GM23338 (cell line): Measurements from ENCODE around the gene PGF. TPM values are rescaled to one million over a fixed set of nuclear protein-coding genes. Genes with fewer than 3 reads are reported as not detected.

ENCODE experiments used
- ATAC-seq: fragments of 200-7000 bp; cut with Tn5 transposase; 3 replicates; pipeline ENCODE4 v1.9.1; 2020
- DNase-seq: peaks from one replicate; pipeline ENCODE4 v3.0.0-alpha.2; 2015; ENCODE audit warnings: low spot score
- H2AFZ ChIP-seq: fragments of 200-600 bp; sonication (generic); 2 replicates; pipeline ENCODE4 v1.8.0; 2016; ENCODE audit warnings: antibody characterized with exemption, mild to moderate bottlenecking, moderate library complexity
- H3F3A ChIP-seq: fragments of 200-600 bp; sonication (generic); replicated peaks from 2 replicates; pipeline ENCODE4 v1.8.0; 2017; ENCODE audit warnings: antibody characterized with exemption, mixed run types, low read depth
- H3K27ac ChIP-seq: fragments of 200-600 bp; sonication (generic); 2 replicates; pipeline ENCODE4 v1.6.1; 2016; ENCODE audit warnings: low read depth
- H3K27me3 ChIP-seq: fragments of 200-600 bp; sonication (generic); 2 replicates; pipeline ENCODE4 v1.8.0; 2016; ENCODE audit warnings: mild to moderate bottlenecking, mixed run types, moderate library complexity; ENCODE audit not compliant: insufficient read depth
- H3K36me3 ChIP-seq: fragments of 200-600 bp; sonication (generic); 2 replicates; pipeline ENCODE4 v1.8.0; 2016; ENCODE audit warnings: mild to moderate bottlenecking; ENCODE audit not compliant: insufficient read depth
- H3K4me1 ChIP-seq: fragments of 200-600 bp; sonication (generic); 2 replicates; pipeline ENCODE4 v1.8.0; 2016; ENCODE audit warnings: mild to moderate bottlenecking, moderate library complexity; ENCODE audit not compliant: insufficient read depth
- H3K4me2 ChIP-seq: fragments of 200-600 bp; sonication (generic); 2 replicates; pipeline ENCODE4 v1.7.1; 2017; ENCODE audit warnings: mixed run types
- H3K4me3 ChIP-seq: fragments of 200-600 bp; sonication (generic); 2 replicates; pipeline ENCODE4 v1.6.1; 2016; ENCODE audit warnings: mixed run types
- H3K79me2 ChIP-seq: fragments of 200-600 bp; sonication (generic); replicated peaks from 2 replicates; pipeline ENCODE4 v1.8.0; 2017; ENCODE audit warnings: mild to moderate bottlenecking; ENCODE audit not compliant: insufficient read depth
- H3K9me2 ChIP-seq: fragments of 200-600 bp; sonication (generic); 2 replicates; pipeline ENCODE4 v1.8.0; 2017; ENCODE audit not compliant: insufficient read depth
- H4K20me1 ChIP-seq: fragments of 200-600 bp; sonication (generic); replicated peaks from 2 replicates; pipeline ENCODE4 v1.8.0; 2017; ENCODE audit warnings: mild to moderate bottlenecking; ENCODE audit not compliant: insufficient read depth
- H3K27ac Mint-ChIP-seq: 2 replicates; pipeline ENCODE4 v1.8.0; 2020; ENCODE audit warnings: inconsistent platforms, mild to moderate bottlenecking, moderate library complexity, mixed read lengths
- H3K27me3 Mint-ChIP-seq: 3 replicates; pipeline ENCODE4 v1.8.0; 2022; ENCODE audit warnings: low read depth, mild to moderate bottlenecking, moderate library complexity, mixed read lengths, inconsistent platforms; ENCODE audit not compliant: insufficient read depth, poor library complexity
- H3K36me3 Mint-ChIP-seq: 3 replicates; pipeline ENCODE4 v1.8.0; 2021; ENCODE audit warnings: low read depth, mild to moderate bottlenecking, inconsistent platforms, moderate library complexity, mixed read lengths
- H3K4me1 Mint-ChIP-seq: 3 replicates; pipeline ENCODE4 v1.8.0; 2020; ENCODE audit warnings: mild to moderate bottlenecking, inconsistent platforms, mixed read lengths
- H3K4me3 Mint-ChIP-seq: 3 replicates; pipeline ENCODE4 v1.8.0; 2021; ENCODE audit warnings: moderate library complexity, mild to moderate bottlenecking, inconsistent platforms, mixed read lengths
- H3K9me3 Mint-ChIP-seq: 3 replicates; pipeline ENCODE4 v1.8.0; 2020; ENCODE audit warnings: moderate library complexity, mild to moderate bottlenecking, inconsistent platforms, mixed read lengths
- EZH2phosphoT487 ChIP-seq: fragments of 200-600 bp; sonication (generic); IDR thresholded peaks from one replicate; pipeline ENCODE4 v1.8.1; 2018; ENCODE audit warnings: antibody characterized with exemption; ENCODE audit not compliant: unreplicated experiment
- JUNB ChIP-seq: IDR thresholded peaks from one replicate; pipeline ENCODE4 v1.6.1; 2016; ENCODE audit warnings: antibody characterized with exemption; ENCODE audit not compliant: unreplicated experiment
- NANOG ChIP-seq: IDR thresholded peaks from 2 replicates; pipeline ENCODE4 v1.6.1; 2016; ENCODE audit warnings: antibody characterized with exemption, borderline replicate concordance
- STAT1 ChIP-seq: IDR thresholded peaks from one replicate; pipeline ENCODE4 v1.6.1; 2016; ENCODE audit warnings: antibody characterized with exemption; ENCODE audit not compliant: unreplicated experiment
- ZNF114 ChIP-seq: fragments of 250-450 bp; sonication (Bioruptor Pico); IDR thresholded peaks from 2 replicates; pipeline ENCODE4 v1.5.0; 2020; ENCODE audit warnings: mild to moderate bottlenecking, moderate library complexity
- ZNF331 ChIP-seq: fragments of 250-450 bp; sonication (Bioruptor Pico); IDR thresholded peaks from 2 replicates; pipeline ENCODE4 v1.5.0; 2020; ENCODE audit warnings: low read depth, mild to moderate bottlenecking, moderate library complexity
- ZNF462 ChIP-seq: fragments of 250-450 bp; sonication (Bioruptor Pico); IDR thresholded peaks from 2 replicates; pipeline ENCODE4 v1.5.0; 2020; ENCODE audit warnings: mild to moderate bottlenecking, moderate library complexity
- polyA plus RNA-seq: library from polyadenylated mRNA; unstranded; fragments of >200 nt; fragmentation: Nextera tagmentation; extraction: Ambion mirVana; gene quantifications from 2 replicates; pipeline ENCODE4 v1.2.1, GENCODE V29; 2016
- total RNA-seq: library from RNA; depleted of rRNA; stranded (reverse); fragments of >200 nt; shearing (Covaris generic); gene quantifications from 2 replicates; pipeline ENCODE4 v1.2.3, GENCODE V29; 2014
- TF ChIP-seq, protein P1 (sequence below): IDR thresholded peaks from 2 replicates; pipeline ENCODE4 v1.6.1; 2016; ENCODE audit warnings: antibody characterized with exemption
- TF ChIP-seq, protein P2 (sequence below), 2 experiments: fragments of 200-600 bp in 1 of 2; sonication (generic) in 1 of 2; conservative IDR thresholded peaks; 2 replicates each; pipeline versions ENCODE4 v1.5.1 to v1.6.1; 2016 to 2017; ENCODE audit warnings: antibody characterized with exemption in 2 of 2, low read depth in 2 of 2, mild to moderate bottlenecking in 2 of 2, moderate library complexity in 1 of 2

Gene PGF
- total and polyA plus RNA-seq, 2 experiments from 2014 or later, result 2.9 to 6.3 TPM

- H3K36me3 ChIP-seq, result no peaks in the 10 kb centered on the region
- TF ChIP-seq JUNB, result no peak
- TF ChIP-seq, protein P1, sequence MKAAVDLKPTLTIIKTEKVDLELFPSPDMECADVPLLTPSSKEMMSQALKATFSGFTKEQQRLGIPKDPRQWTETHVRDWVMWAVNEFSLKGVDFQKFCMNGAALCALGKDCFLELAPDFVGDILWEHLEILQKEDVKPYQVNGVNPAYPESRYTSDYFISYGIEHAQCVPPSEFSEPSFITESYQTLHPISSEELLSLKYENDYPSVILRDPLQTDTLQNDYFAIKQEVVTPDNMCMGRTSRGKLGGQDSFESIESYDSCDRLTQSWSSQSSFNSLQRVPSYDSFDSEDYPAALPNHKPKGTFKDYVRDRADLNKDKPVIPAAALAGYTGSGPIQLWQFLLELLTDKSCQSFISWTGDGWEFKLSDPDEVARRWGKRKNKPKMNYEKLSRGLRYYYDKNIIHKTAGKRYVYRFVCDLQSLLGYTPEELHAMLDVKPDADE, result no peak
- TF ChIP-seq STAT1, result no peak
- no peak for ATAC-seq
Observed at GRCh38 chr14:74936151-74936550, 19.2 kb downstream of the PGF start.

DNA sequence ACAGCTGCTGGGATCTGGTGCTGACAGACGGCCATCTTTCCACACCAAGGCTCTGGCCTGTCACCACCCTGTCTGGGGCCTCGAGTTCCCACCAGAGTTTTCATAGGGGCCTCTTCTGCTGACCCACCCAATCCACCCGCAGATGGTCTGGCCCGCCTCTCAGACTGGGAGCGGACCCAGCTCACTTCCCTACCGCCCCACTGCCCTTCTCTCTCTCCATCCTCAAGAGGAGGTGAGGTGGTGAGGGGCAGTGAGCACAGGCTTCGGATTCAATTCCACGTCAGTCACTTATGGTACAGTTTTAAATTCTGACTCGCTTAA, 20.1 kb downstream of the PGF start:
- H3K27me3 ChIP-seq, result no peaks in the 10 kb centered on the region
- H3K9me2 ChIP-seq, result no peaks in the 10 kb centered on the region
- H2AFZ ChIP-seq, result peak overlapping the region; percentile 95; the same call in 1 of the 2 replicates
- DNase-seq (no peak), ATAC-seq (peak; percentile 16; the same call in 2 of the 3 replicates)
- H3K4me3 ChIP-seq, result no peak overlapping the region
- Mint-ChIP-seq H3K27me3 (peaks cover 3% of the 10 kb centered on the region), H3K4me3 (no peak overlapping the region), H3K36me3 (no peaks in the 10 kb centered on the region), H3K27ac (no peak overlapping the region), H3K4me1 (no peaks in the 10 kb centered on the region; the same call in 2 of the 3 replicates), H3K9me3 (no peaks in the 10 kb centered on the region)
- H3F3A ChIP-seq, result no peaks in the 10 kb centered on the region
- no peaks in the 10 kb centered on the region for H3K36me3 ChIP-seq
- no peaks in the 10 kb centered on the region for H4K20me1 ChIP-seq
- H3K27ac ChIP-seq, result no peak overlapping the region
- no peaks in the 10 kb centered on the region for H3K4me1 ChIP-seq
- no peaks in the 10 kb centered on the region for H3K79me2 ChIP-seq
- no peak overlapping the region for H3K4me2 ChIP-seq
- no peak for TF ChIP-seq STAT1
- TF ChIP-seq, protein P2, sequence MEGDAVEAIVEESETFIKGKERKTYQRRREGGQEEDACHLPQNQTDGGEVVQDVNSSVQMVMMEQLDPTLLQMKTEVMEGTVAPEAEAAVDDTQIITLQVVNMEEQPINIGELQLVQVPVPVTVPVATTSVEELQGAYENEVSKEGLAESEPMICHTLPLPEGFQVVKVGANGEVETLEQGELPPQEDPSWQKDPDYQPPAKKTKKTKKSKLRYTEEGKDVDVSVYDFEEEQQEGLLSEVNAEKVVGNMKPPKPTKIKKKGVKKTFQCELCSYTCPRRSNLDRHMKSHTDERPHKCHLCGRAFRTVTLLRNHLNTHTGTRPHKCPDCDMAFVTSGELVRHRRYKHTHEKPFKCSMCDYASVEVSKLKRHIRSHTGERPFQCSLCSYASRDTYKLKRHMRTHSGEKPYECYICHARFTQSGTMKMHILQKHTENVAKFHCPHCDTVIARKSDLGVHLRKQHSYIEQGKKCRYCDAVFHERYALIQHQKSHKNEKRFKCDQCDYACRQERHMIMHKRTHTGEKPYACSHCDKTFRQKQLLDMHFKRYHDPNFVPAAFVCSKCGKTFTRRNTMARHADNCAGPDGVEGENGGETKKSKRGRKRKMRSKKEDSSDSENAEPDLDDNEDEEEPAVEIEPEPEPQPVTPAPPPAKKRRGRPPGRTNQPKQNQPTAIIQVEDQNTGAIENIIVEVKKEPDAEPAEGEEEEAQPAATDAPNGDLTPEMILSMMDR (conservative IDR thresholded peaks at IDR 0.05; ENCODE audit: low read depth in 2 of 2), result no peak
- no peak for TF ChIP-seq JUNB
- TF ChIP-seq ZNF462 (CRISPR knock-in tag), result no peak
- TF ChIP-seq, protein P1, result no peak
- TF ChIP-seq NANOG, result no peak
- no peak for TF ChIP-seq ZNF114
- no peak for TF ChIP-seq EZH2phosphoT487
- no peak for TF ChIP-seq ZNF331

More at GRCh38 chr14:74936151-74936550, 19.2 kb downstream of the PGF start:
- no peaks in the 10 kb centered on the region for H4K20me1 ChIP-seq
- H3K4me3 ChIP-seq, result no peak overlapping the region
- no peak overlapping the region for H3K4me2 ChIP-seq
- Mint-ChIP-seq H3K36me3 (no peaks in the 10 kb centered on the region), H3K4me1 (no peaks in the 10 kb centered on the region; the same call in 2 of the 3 replicates), H3K9me3 (no peaks in the 10 kb centered on the region), H3K4me3 (no peak overlapping the region), H3K27me3 (peaks cover 3% of the 10 kb centered on the region), H3K27ac (no peak overlapping the region)
- no peaks in the 10 kb centered on the region for H3K9me2 ChIP-seq
- H3K79me2 ChIP-seq, result no peaks in the 10 kb centered on the region
- no peak overlapping the region for H3K27ac ChIP-seq
- H3F3A ChIP-seq, result no peaks in the 10 kb centered on the region
- DNase-seq, result no peak
- no peak overlapping the region for H2AFZ ChIP-seq
- H3K4me1 ChIP-seq, result no peaks in the 10 kb centered on the region
- H3K27me3 ChIP-seq, result no peaks in the 10 kb centered on the region
